Right hindlimb (tissue), 1 donor: ENCODE data around the gene MOB3B.
A peak's percentile ranks its signal among the peaks of the same experiment; 100 is the strongest.

Experiments used
- DNase-seq: peaks from one replicate; pipeline ENCODE4 v3.0.0-alpha.2; 2018

Gene MOB3B

DNA sequence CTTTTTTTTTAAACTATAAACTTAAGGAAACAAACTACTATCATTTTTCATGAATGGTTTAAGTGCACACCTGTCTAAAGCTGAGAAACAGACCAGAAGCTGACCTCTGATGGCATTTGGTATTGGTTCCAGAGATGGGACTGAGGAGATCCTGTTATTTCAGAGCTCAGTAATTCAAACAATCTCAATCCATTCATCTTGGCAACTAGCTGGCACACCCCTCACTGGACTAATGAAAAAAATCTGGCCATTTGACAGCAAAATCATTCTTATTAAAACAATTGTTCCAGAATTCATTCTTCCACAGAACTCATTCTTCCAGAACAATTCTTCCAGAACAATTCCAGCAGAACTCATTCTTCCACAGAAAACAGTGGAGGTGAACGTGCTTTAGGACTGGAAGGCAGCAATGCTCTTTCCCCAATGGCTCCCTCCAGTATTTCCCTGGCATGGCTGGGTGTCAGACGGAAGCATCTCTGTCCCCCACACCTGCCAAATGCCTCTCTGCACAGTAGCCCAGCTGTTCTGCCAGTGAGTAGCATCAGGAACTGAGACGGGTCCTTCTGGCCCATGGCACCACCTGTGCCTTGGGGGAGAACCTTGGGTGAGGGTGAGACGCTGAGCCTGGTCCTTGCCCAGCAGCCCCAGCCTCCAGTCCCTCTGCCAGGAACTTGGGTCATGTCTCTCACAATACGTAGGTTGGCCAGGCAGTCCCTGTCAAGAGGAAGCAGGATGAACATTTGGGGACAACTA, 145.2 kb downstream of the MOB3B start:
- DNase-seq: no peak

DNA sequence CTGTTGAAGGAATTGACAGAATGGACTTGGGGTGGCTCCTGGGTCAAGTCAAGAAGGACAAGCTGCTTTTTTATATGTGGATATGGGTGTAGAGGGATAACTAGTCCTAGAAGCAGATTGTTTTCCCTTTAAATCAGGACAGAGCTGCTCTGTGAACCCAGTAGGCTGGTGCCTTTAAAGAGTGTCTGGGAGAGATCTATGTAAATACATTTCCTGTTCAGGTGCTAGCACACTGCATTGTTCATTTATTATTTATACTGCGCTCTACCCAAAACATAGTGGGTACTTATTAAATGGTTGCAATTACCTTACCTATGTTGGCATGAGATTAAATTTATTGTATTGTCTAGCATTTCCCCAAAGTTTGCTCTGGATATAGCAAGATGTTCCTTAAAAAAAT, 146.1 kb downstream of the MOB3B start:
- no peak for DNase-seq

DNA sequence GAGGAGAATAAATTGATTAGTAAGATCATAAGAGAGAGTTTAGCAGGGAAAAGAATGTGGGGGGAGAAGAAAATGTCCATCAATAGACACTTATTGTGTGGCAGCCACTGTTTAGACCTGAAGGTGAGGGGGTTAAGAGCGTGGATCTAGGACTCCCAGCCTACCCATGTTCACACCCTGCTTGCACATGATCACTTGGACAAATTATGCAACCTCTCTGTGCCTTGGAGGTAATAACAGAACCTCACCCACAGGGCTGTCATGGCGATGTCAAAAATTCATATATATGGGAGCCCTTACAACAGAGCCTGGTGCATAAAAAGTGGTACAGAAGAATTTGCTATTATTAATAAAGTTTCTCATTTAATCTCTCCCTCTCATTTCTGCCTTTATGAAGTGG, 146.6 kb downstream of the MOB3B start:
- DNase-seq: no peak

DNA sequence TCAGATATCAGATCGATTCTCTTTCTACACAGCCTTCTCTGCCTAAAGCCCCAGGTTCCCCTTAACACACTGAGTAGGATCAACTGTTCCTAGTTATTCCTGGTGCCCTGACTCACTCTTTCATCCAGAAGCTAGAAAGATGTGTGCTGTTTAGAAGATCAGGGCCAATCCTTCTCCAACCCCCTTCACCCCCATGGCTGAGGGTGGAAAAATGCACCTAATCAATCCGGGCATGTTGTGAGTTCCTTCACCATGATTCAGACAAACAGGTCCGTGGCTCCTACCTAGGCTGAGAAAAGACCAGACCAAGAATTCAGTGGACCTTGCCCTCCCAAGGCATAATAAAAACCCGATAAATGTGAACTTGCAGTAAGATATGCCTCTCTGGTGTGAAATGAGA, 147.3 kb downstream of the MOB3B start:
- no peak for DNase-seq

DNA sequence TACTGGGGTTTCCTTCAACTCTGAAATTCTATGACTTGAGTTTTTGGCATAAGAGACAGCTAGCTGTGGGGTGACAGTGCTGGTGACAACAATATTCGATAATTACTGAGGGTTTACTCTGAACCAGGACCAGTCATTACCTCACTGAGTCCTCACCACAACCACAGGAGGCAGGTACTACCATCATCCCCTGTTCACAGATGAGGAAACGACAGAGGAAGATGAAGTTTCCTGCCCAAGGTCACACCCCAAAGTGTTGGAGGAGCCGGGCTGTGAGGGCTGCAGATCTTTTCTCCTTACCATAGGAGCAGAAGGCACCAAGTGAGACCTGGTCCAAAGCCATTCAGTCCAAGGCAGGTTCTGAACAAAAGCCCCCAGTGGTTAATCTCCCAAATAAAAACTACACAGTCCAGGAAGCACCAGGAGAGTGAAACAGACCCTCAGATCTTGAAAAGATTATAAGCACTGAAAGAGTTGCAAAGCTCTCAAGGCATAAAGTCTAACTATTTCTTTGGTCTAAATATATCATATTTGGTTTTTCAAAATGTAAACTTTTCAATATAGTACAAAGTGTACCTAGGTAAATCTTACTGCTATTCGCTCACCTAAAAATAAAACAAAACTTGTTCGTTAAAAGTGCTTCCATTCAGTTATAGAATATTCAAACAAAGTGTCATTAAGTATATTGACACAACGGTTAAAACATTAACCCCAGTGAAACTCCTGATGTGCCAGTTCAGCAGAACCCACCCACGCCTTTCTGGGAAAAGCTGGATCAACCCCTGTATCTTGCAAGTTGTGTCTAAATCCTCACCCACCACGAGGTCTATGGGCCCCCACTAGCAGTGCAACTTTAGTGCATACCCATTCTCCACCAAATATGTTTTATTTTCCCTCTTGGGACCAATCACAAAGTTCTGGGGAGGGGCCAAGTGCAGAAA, 150.0 kb downstream of the MOB3B start:
- no peak for DNase-seq

DNA sequence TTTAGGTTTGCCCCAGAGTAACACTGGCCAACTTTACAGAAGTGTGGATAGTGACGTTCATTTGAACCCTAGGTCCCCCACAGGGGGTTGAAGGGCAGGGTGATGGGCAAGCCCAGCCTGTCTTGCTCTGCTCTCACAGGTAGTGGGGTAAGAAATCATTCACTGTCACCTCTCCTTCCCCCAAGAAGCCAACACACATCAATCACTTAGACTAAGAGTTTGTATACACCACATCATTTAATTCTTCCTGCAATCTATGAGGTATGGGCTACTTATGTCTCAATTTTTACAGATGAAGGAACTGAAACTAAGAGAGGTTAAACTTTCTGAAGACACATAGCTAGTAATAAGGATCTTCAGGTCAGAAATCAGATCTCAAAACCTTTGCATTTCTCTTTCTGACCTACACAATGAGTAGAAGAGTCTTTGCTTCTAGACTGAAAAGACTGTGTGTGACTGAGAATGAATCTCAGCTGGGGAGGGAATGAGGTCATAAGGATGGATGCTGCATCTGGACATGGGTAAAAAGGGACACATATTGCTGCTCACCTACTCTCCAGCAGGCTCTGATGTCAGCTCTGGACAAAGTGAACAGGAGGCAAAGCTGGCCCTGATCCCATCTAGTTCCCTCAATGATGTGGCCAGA, 151.7 kb downstream of the MOB3B start:
- DNase-seq: no peak

DNA sequence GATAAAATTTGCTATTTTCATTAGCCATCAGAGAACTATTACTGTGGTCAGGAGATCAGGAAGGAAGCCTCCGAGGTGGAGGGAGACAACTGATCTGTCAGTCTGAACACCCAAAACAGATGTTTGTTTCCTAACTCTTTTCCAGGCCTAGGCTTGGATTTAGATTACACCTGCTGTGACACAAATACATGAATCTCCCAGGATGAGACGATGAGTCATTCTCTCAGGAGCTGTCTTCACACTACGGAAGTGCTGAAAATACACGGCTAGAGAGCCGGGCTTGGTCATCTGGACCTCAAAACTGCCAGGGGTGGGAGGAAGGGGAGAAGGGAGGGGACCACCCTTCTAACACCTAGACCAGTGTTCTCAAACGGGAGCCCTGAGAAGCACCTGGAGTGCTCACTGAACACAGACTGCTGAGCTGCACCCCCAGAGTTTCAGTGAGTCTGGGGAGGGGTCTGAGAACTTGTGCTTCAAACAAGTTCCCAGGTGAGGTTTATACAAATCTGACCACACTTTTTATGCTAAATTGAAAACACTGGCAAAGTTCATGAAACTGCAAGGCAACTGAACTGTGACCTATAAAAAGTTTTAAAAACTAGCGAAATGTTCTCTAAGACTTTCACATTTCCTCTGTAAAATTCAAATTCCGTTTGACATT, 152.3 kb downstream of the MOB3B start:
- DNase-seq: no peak

DNA sequence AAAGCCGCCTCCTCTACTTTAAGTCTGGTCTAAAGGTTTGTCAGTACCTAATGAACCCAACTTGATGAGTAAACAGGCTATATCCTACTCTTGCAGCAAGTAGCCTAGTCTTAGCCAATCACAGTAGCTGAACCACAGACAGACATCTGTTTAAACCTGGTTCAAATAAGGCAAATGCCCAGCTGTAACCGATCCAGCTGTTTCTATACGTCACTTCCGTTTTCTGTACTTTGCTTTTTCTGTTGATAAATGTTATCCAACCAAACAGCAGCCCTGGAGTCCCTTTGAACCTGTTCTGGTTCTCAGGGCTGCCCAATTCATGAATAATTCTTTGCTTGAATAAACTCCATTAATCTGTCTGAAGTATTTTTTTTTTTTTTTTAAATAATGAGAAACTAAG, 155.8 kb downstream of the MOB3B start:
- no peak for DNase-seq

DNA sequence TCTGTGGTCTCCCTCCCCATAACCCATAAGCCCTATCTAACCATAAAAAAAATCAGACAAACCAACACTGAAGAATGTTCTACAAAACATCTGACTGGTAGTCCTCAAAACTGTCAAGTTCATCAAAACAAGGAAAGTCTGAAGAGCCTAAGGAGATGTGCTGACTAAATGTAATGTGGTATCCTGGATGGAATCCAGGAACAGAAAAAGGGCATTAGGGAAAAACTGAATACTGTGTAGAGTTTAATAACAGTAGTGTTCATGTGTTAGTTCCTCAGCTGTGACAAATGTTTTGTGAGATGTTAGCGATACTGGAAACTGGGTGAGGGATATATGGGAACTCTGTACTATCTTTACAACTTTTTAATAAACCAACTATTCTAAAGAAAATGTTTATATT, 157.0 kb downstream of the MOB3B start:
- no peak for DNase-seq

DNA sequence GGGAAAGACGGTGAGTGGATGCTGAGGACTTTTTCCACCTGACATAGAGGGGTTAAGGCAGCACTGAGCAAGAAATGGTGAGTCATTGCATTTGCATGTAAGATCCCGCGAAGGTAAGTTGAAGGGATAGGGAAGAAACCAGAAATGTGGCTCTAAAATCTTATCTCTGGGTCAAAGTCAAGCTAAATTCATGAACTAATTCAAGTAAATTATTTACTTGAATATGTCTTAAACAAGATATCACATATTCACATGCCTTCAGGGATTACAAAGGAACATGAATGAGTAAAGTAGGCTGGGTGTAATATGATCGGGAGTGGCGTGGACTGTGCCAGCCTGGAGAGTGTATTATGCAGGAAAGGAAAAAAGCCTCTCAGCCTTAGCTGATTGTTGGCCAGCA, 158.2 kb downstream of the MOB3B start:
- DNase-seq: no peak

DNA sequence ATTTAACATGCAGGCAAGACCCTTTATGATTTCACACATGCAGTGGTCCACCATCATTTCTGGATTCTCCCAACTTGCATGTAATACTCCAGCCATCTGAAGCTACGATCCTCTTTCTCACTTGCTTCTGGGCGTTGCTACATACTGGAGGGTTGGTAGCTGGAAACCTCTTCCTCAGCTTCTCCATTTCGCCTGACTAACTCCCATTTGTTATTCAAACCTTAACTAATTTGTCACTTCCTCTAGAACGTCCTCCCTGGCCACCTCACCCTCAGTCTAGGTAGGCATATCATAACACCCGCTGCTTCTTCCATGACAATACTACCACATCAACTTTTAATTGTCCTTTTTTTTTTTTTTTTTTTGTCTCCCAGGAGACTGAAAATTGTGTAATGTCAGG, 160.0 kb downstream of the MOB3B start:
- DNase-seq: no peak

DNA sequence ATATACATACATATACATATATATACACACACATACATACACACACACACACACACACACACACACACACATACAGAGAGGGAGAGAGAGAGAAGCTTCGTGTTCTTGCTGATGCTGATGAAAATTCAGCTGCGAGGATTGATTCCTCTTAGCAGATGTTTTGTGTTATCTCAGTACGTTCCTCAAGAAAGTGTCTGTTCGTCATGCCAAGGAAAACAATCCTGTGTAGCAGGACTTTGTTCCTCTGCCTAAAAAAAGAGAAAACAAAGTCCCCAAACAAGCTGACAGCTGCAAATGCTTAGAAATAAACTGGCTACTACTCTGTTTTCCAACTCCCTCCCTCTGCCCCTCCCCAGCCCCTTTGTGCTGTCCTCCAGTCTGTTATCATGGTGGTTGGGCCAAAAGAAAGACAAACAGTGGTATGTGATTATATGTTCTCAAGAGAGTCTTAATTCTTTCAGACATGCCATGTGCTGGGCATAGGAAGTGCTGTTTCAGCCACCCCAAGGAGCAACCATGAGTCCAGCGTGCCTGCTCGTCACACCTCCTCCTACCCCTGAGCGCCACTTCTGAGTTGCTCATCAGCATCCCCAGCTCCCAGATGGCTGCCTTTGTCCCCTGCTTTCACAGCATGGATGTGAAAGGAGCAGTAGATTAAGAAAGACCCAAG, 161.2 kb downstream of the MOB3B start:
- DNase-seq: peak; percentile 70

DNA sequence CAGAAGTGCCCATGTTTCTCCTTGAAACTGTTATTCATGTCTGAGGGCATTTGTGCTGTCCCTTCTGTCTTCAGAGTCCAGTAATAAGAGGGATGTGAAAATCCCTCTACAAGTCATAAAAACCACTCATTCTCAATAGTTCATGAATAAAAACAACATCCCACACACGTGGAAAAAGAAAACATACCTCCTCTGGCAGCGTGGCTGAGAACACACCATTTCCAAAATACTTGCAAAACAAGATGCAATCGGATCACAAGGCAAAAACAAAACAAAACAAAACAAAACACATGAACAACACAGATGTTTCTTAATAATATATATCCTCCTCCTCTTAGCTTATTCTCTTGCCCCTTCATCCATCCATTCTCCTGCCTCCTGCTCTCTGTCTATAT, 161.7 kb downstream of the MOB3B start:
- DNase-seq: no peak

DNA sequence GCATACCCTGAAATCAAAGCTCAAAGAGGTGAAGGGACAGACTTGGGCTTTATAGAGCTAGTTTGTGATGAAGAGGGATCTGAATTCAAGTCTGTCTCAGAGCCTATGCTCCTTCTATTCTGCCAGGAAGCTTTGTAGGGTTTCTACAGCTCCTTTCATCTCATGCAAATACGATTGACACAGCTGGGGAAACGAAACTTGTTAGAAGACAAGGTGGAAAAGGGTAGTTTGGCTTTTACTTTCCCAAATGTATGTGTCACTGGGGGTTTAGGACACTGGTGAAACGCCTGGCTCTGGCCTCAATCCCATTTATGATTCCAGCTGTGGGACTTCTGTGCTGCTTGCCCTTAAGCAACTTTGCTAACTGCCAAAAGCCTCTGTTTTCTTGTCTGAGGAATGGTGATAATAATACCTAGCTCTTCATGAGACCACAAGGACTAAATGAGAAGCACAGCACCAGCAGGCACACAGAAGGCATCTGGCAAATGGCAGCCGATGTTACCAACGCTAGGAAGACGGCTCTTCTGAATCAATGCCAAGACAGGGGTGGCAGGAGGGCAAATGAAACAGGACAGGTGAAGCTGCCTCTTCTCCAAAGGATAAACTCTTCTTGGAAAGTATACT, 162.3 kb downstream of the MOB3B start:
- no peak for DNase-seq

DNA sequence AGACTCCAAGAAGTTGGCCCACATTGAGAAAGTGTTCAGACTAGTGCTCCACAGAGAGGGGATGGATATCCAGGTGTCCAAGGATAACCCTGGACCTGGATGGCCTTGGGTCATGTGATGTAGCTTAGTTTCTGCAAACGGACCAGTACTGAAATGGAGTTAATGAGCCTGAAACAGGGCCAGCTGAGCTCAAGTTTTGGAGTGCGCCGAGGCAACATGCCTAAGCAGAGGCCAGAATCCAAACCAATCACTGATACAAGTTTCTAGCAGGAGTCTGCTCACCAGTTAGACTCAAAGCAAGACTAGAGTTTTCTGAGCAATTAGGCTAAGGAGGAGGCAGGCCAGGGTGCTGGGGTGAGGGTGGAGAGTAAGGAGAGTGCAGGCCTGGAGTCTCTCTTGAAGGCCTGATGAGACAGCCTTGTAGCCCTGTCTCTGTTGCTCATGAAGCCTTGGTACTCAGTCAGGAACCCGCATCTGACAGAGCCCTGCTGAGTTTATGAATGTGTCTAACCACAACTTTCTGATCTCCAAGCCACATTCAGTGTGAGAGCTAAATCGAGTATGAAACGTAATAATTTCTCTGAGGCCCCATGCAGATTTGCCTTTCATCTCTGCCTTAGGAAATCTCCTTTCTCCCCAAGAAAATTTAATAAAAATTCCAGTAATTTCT, 163.8 kb downstream of the MOB3B start:
- no peak for DNase-seq

DNA sequence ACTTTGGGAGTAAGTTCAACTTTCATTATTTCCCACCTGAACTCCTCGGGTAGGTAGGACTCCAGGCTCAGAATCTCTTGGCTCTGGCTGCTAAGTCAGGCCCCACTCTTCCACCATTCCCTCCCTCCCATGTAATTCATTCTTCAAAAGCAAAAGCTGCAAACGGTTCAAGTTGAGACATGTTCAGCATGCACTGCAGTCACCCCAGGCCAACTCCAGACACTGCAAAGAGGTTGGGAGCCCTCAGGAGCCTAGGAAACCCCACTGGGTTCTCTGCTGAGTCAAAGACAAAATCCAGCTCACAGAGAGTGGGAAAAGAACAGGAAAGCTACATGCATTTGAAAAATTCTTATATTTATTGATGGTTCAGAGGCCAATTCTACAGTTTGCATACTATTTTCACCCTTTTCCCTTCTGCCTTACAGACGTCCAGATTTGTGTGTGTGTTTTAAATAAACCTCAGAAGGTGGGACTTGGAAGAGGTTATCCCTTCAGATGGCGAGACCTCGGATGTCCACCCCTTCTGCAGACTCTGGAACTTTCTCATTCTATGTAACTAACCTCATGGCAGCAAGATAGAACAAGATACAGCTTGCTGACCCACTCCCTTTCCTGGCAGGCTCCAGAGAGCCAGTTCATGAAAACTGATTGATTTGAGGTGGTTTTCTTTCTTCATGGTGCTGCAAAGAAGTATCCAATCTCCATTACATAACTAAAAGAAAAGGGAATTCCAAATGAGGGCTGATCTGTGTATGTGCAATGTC, 167.0 kb downstream of the MOB3B start:
- no peak for DNase-seq

DNA sequence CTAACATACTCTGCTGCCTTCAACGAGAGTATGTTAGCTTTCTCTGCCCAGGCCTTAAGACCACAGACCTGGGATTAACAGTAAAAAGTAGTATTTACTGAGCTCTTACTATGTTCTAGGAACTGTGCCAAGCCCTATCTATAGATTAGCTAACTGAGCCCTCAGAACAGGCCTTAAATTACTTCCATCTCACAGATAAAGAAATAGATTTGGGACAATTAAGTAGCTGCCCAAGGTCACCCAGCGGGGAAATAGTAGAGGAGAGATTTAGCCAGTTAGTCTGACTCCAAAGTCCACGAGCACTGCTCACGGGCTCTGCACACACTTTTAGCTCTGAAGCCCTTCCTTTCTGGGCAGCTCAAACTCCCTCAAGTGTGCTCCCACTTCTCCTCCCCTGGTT, 168.1 kb downstream of the MOB3B start:
- DNase-seq: no peak

DNA sequence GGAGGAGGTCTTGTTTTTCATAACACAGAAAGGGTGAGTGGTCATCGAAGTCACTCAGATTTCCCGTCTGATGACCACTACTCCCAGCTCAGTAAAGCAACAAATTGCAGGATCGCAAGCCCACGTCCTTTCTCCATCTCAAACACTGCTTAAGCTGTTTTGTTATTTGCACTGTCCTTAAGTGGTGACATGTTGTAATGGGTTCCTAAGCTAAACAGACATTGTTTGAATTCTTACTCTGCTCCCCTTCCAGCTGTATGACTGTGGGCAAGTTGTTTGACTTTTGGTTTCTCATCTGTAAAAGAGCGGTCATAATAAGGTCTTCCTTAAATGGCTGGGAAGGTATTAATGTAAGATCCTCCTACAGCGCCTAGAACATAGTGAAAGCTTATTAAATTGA, 169.9 kb downstream of the MOB3B start:
- DNase-seq: no peak

DNA sequence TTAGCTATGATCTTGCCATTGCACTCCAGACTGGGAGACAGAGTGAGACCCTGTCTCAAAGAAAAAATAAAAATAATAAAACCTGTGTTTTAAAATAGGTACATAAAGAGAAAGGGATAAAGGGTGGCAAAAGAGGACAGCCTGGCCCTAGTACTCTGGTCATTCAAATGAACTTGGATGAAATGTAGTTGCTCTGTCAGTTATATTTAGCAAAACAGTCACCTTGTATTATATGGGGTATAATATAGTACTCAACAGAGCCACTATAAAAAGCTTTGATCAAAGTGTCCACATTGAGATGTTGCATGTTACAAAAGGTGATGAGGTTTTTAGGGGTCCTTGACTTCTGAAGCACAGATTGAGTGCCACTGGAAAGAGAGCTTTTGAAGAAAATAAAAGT, 171.6 kb downstream of the MOB3B start:
- DNase-seq: no peak

DNA sequence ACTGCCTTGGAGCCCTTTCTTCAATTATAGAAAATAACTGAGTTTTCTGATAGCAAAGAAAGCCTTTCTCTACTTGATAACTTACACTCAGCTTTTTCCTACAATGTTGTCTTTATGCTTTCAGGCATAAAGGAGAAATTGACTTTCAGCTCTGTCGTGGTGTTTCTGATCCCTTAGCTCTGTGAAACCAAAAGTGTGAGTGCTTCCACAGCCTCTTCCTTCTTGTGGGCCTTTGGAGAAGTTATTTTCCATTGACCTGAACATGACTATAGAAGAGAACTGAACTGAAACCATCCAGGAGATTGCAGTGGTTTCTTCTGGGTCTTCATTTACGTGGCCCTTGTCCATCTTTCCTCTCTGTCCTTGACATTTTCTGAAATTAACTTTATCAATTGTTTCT, 173.2 kb downstream of the MOB3B start:
- no peak for DNase-seq

DNA sequence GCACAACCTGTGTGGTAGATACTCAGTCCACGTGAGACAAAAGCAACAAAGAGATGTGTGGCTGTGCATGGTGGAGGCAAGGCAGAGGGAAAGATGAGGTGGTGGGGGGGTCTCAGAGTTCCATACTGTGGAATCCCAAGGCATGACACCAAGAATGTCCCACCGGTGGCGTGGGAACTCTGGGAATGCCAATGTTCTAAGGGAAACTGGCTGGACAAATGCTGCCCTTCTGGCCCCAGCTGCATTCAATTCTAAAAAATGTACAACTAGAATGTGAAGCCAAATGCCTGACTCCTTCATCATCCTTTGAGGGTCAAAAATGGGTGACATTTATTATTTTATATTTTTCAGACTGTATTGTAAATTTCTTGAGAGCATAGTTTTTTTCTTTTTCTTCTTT, 174.4 kb downstream of the MOB3B start:
- no peak for DNase-seq
